Measurements from ENCODE around the gene LY9. TPM values are rescaled to one million over a fixed set of nuclear protein-coding genes. Genes with fewer than 3 reads are reported as not detected.

The LY9 gene
- total RNA-seq, 1 donor from 2014 or later, result 0.34 TPM

- peaks cover 2% of the 10 kb centered on the region for H3K27me3 Mint-ChIP-seq (ENCODE audit: low read depth)
- intact Hi-C loops (cut with micrococcal nuclease), result loop anchor here (5.0 kb wide), 2 partner anchors 79 to 326 kb away; no protein-coding TSS in a partner anchor
- H3K36me3 Mint-ChIP-seq (ENCODE audit: low read depth), result peaks cover 22% of the 10 kb centered on the region
- DNase-seq (ENCODE audit: low spot score), result no peak
- H3K9me3 Mint-ChIP-seq, result no peaks in the 10 kb centered on the region
- peaks cover 68% of the 10 kb centered on the region for H3K4me1 Mint-ChIP-seq (ENCODE audit: low read depth)
- no peak overlapping the region for H3K27ac Mint-ChIP-seq
- H3K4me3 Mint-ChIP-seq (ENCODE audit: low read depth), result no peak overlapping the region
Measured at GRCh38 chr1:160798439-160798838, 2.5 kb downstream of the LY9 start.

GRCh38 chr1:160799641-160800040 lies 3.7 kb downstream of the LY9 start:
- H3K4me3 Mint-ChIP-seq (ENCODE audit: low read depth), result no peak overlapping the region
- H3K27me3 Mint-ChIP-seq (ENCODE audit: low read depth), result peaks cover 10% of the 10 kb centered on the region
- peaks cover 7% of the 10 kb centered on the region for H3K9me3 Mint-ChIP-seq
- no peak overlapping the region for H3K27ac Mint-ChIP-seq
- peaks cover 31% of the 10 kb centered on the region for H3K36me3 Mint-ChIP-seq (ENCODE audit: low read depth)
- peaks cover 65% of the 10 kb centered on the region for H3K4me1 Mint-ChIP-seq (ENCODE audit: low read depth)
- DNase-seq (ENCODE audit: low spot score), result no peak
- intact Hi-C loops (cut with micrococcal nuclease), result loop anchor here (2.0 to 5.0 kb wide), 3 partner anchors 37 to 327 kb away; no protein-coding TSS in a partner anchor

DNA sequence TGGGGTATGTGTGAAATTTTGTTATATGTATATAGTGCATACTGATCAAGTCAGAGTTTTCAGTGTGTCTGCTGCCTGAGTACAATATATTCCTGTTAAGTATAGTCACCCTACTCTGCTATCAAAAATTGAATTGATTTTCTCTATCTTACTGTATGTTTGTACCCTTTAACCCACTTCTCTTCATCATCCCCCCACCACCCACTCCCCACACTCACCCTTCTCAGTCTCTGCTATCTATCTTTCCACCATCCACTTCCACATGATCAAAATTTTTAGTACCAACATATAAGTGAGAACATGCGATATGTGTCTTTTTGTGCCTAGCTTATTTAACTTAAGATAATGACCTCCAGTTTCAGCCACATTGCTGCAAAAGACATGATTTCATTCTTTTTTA lies 4.2 kb downstream of the LY9 start:
- intact Hi-C loops (cut with micrococcal nuclease), result loop anchor here (2.0 kb wide), 1 partner anchor 37 kb away; no protein-coding TSS in a partner anchor
- DNase-seq (ENCODE audit: low spot score), result no peak
- Mint-ChIP-seq H3K4me1 (ENCODE audit: low read depth) (peaks cover 63% of the 10 kb centered on the region), H3K9me3 (peaks cover 12% of the 10 kb centered on the region), H3K27ac (no peak overlapping the region), H3K27me3 (ENCODE audit: low read depth) (peaks cover 12% of the 10 kb centered on the region), H3K36me3 (ENCODE audit: low read depth) (peaks cover 36% of the 10 kb centered on the region), H3K4me3 (ENCODE audit: low read depth) (peak overlapping the region; percentile 15)

DNA sequence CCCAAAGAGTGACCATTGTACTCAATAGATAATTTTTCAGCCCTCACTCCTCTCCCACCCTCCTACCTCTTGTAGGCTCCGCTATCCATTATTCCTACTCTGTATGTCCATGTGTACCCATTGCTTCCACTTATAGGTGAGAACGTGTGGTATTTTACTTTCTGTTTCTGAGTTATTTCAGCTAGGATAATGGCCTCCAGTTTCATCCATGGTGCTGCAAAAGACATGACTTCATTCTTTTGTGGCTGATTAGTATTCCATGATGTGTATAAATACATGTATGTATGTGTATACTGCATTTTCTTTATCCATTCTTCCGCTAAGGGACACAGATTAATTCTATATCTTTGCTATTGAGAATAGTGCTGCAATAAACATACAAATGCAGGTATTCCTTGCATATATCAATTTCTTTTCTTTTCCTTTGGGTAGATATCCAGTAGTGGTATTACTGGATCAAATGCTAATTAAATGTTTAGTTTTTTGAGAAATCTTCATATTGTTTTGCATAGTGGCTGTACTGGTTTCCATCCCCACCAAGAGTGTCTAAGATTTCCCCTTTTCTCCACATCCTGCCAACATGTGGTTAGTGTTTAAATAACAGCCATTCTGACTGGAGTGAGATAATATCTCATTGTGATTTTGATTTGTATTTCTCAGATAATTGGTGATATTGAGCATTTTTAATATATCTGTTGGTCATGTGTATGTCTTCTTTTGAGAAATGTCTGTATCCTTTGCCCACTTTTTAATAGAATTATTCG lies 4.9 kb downstream of the LY9 start:
- peak overlapping the region; percentile 62 for H3K4me3 Mint-ChIP-seq (ENCODE audit: low read depth)
- peaks cover 19% of the 10 kb centered on the region for H3K9me3 Mint-ChIP-seq
- no peak for DNase-seq (ENCODE audit: low spot score)
- H3K36me3 Mint-ChIP-seq (ENCODE audit: low read depth), result peaks cover 42% of the 10 kb centered on the region
- H3K4me1 Mint-ChIP-seq (ENCODE audit: low read depth), result peaks cover 57% of the 10 kb centered on the region
- H3K27ac Mint-ChIP-seq, result peak overlapping the region; percentile 35
- intact Hi-C loops (cut with micrococcal nuclease), result loop anchor here (2.0 kb wide), 1 partner anchor 36 kb away; no protein-coding TSS in a partner anchor
- peaks cover 12% of the 10 kb centered on the region for H3K27me3 Mint-ChIP-seq (ENCODE audit: low read depth)

- intact Hi-C loops (cut with micrococcal nuclease), result loop anchor here (2.0 kb wide), 1 partner anchor 35 kb away; no protein-coding TSS in a partner anchor
Measured at GRCh38 chr1:160801836-160802580, 6.0 kb downstream of the LY9 start.

DNA sequence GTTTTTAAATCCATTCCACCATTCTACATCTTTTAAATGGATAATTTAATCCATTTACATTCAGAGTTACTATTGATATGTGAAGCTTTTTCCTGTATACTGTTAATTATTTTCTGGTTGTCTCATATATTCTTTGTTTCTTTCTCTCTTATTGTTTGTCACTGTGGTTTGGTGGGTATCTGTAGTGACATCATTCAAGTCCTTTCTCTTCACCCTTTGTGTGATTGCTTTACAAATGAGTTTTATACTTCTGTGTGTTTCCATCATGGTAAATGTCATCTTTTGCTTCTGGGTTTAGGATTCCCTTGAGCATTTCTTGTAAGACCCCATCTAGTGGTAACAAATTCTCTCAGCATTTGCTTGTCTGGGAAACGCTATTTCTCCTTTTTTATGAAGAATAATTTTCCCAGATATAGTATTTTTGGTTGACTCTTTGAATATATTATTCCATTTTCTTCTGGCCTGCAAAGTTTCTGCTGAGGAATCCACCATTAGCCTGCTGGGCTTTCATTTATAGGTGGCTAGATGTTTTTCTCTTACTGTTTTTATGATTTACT lies 10.2 kb downstream of the LY9 start:
- H3K4me3 Mint-ChIP-seq (ENCODE audit: low read depth), result no peak overlapping the region
- no peak overlapping the region for H3K27ac Mint-ChIP-seq
- H3K36me3 Mint-ChIP-seq (ENCODE audit: low read depth), result peaks cover 61% of the 10 kb centered on the region
- peaks cover 12% of the 10 kb centered on the region for H3K27me3 Mint-ChIP-seq (ENCODE audit: low read depth)
- DNase-seq (ENCODE audit: low spot score), result no peak
- H3K4me1 Mint-ChIP-seq (ENCODE audit: low read depth), result peaks cover 10% of the 10 kb centered on the region
- peaks cover 37% of the 10 kb centered on the region for H3K9me3 Mint-ChIP-seq
- intact Hi-C loops (cut with micrococcal nuclease), result no loop called here

More at GRCh38 chr1:160801836-160802580, 6.0 kb downstream of the LY9 start:
- no peak overlapping the region for H3K27ac Mint-ChIP-seq
- no peak overlapping the region for H3K4me3 Mint-ChIP-seq (ENCODE audit: low read depth)
- peaks cover 12% of the 10 kb centered on the region for H3K27me3 Mint-ChIP-seq (ENCODE audit: low read depth)
- peaks cover 48% of the 10 kb centered on the region for H3K4me1 Mint-ChIP-seq (ENCODE audit: low read depth)
- no peak for DNase-seq (ENCODE audit: low spot score)
- H3K36me3 Mint-ChIP-seq (ENCODE audit: low read depth), result peaks cover 53% of the 10 kb centered on the region
- H3K9me3 Mint-ChIP-seq, result peaks cover 31% of the 10 kb centered on the region

DNA sequence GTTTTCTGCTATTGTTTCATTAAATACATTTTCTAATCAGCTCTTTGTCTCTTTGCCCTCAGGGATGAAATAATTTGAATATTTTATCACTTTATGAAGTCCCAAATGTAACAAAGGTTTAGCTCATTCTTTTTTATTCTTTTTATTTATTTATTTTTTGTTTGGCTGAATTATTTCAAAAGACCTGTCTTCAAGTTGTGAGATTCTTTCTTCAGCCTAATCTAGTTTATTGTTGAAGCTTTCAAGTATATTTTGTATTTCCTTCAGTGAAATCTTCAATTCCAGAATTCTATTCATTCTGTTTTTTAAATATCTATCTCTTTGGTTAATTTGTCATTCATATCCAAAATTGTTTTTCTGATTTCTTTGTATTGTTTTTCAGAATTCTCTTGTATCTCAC lies 10.8 kb downstream of the LY9 start:
- Mint-ChIP-seq H3K4me1 (ENCODE audit: low read depth) (peaks cover 6% of the 10 kb centered on the region), H3K27me3 (ENCODE audit: low read depth) (peaks cover 12% of the 10 kb centered on the region), H3K27ac (no peak overlapping the region), H3K36me3 (ENCODE audit: low read depth) (peaks cover 62% of the 10 kb centered on the region), H3K9me3 (peaks cover 37% of the 10 kb centered on the region), H3K4me3 (ENCODE audit: low read depth) (no peak overlapping the region)
- DNase-seq (ENCODE audit: low spot score), result no peak
- intact Hi-C loops (cut with micrococcal nuclease), result no loop called here

DNA sequence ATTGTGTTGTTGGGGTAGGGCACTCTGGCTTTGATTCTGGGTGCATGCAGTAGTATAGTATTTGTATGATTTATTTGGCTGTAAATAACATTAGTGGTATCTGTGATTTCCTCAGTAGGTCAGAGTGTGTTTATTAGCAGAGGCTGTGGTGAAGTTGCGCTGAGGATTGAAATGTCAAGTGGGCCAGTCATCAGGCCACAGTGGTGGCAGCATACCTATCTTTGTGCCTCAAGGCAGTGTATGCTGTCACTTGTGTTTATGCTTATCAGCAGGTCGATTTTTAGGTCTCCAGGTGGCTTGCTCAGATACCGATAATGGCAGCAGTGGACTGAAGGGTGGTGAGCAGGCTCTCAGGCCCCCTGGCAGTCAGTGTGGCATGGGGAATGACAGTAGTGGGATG lies 11.3 kb downstream of the LY9 start:
- intact Hi-C loops (cut with micrococcal nuclease), result no loop called here
- Mint-ChIP-seq H3K27ac (no peak overlapping the region), H3K9me3 (peaks cover 37% of the 10 kb centered on the region), H3K4me3 (ENCODE audit: low read depth) (no peak overlapping the region), H3K4me1 (ENCODE audit: low read depth) (peaks cover 6% of the 10 kb centered on the region), H3K27me3 (ENCODE audit: low read depth) (peaks cover 12% of the 10 kb centered on the region), H3K36me3 (ENCODE audit: low read depth) (peaks cover 64% of the 10 kb centered on the region)
- DNase-seq (ENCODE audit: low spot score), result no peak

DNA sequence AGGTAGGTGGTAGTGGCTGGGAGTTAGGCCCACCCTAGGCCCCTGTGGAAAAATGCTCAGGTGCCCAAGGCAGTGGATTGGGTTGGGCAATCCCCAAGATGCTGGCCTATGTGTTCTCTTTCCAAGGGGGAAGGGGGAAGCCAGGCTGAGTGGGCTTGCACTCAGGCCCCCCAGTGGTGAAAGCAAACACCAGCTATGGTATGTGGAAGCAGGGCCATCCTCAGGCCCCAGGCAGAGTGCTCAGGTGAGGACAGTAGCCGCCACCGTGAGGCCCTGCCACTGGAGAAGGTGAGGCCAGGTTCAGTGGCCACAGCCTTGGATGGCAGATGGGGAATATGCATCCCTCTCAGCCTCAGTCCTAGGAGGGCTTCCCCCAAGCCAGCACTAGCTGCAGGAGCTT lies 11.8 kb downstream of the LY9 start:
- Mint-ChIP-seq H3K9me3 (peaks cover 37% of the 10 kb centered on the region), H3K4me1 (ENCODE audit: low read depth) (peaks cover 6% of the 10 kb centered on the region), H3K27ac (no peak overlapping the region), H3K36me3 (ENCODE audit: low read depth) (peaks cover 61% of the 10 kb centered on the region), H3K27me3 (ENCODE audit: low read depth) (peaks cover 12% of the 10 kb centered on the region), H3K4me3 (ENCODE audit: low read depth) (no peak overlapping the region)
- DNase-seq (ENCODE audit: low spot score), result no peak
- intact Hi-C loops (cut with micrococcal nuclease), result no loop called here

DNA sequence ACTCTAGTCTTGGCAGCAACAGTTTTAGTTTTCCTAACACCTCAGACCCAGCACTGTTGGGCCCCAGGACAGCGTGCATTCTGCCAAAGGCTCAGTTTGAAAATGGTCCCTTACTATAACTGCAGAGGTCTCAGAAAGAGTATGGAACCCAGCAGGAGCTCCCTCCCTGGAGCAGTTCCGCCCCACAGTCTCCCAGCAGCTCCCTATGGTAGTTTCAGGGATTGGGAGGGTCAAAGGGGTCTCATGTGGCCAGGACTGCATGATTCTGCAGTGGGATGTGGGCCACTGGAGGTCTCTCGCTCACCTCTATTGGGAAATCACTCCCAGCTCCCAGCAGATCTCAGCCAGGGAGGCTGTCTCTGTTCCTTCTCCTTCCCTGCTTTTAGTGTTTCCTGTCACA lies 12.3 kb downstream of the LY9 start:
- Mint-ChIP-seq H3K4me3 (ENCODE audit: low read depth) (no peak overlapping the region), H3K27me3 (ENCODE audit: low read depth) (peaks cover 12% of the 10 kb centered on the region), H3K27ac (no peak overlapping the region), H3K36me3 (ENCODE audit: low read depth) (peaks cover 61% of the 10 kb centered on the region), H3K4me1 (ENCODE audit: low read depth) (peaks cover 10% of the 10 kb centered on the region), H3K9me3 (peaks cover 37% of the 10 kb centered on the region)
- DNase-seq (ENCODE audit: low spot score), result no peak
- intact Hi-C loops (cut with micrococcal nuclease), result no loop called here

- intact Hi-C loops (cut with micrococcal nuclease), result no loop called here
- no peak overlapping the region for H3K4me3 Mint-ChIP-seq (ENCODE audit: low read depth)
- no peak for DNase-seq (ENCODE audit: low spot score)
- H3K36me3 Mint-ChIP-seq (ENCODE audit: low read depth), result peaks cover 47% of the 10 kb centered on the region
- peaks cover 8% of the 10 kb centered on the region for H3K4me1 Mint-ChIP-seq (ENCODE audit: low read depth)
- H3K27ac Mint-ChIP-seq, result no peak overlapping the region
- peaks cover 21% of the 10 kb centered on the region for H3K9me3 Mint-ChIP-seq
- no peaks in the 10 kb centered on the region for H3K27me3 Mint-ChIP-seq (ENCODE audit: low read depth)
Measured at GRCh38 chr1:160810486-160810885, 14.5 kb downstream of the LY9 start.

DNA sequence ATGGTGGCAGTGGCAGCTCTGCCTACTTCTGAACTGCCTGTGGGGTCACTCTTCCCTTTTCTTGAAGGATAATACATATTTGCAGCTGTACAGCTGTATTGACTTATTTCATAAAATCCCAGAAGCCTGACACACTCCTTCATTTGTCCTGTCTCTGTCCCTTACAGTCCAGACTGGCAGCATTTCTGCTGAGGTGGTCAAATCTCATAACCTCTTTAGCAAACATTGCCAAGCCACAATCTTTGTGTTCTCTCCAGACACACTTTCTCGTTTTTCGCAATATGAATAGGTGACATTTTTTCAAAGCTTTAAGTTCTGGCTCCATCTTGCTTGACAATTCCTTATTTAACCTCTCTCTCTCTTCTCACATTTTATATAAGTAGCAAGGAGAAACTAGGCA lies 15.2 kb downstream of the LY9 start:
- Mint-ChIP-seq H3K4me3 (ENCODE audit: low read depth) (no peak overlapping the region), H3K36me3 (ENCODE audit: low read depth) (peaks cover 40% of the 10 kb centered on the region), H3K27ac (no peak overlapping the region), H3K4me1 (ENCODE audit: low read depth) (peaks cover 8% of the 10 kb centered on the region), H3K27me3 (ENCODE audit: low read depth) (no peaks in the 10 kb centered on the region), H3K9me3 (peaks cover 14% of the 10 kb centered on the region)
- intact Hi-C loops (cut with micrococcal nuclease), result no loop called here
- DNase-seq (ENCODE audit: low spot score), result no peak

GRCh38 chr1:160813215-160813614 lies 17.2 kb downstream of the LY9 start:
- Mint-ChIP-seq H3K4me1 (ENCODE audit: low read depth) (peaks cover 4% of the 10 kb centered on the region), H3K4me3 (ENCODE audit: low read depth) (no peak overlapping the region), H3K27ac (no peak overlapping the region), H3K27me3 (ENCODE audit: low read depth) (no peaks in the 10 kb centered on the region), H3K9me3 (no peaks in the 10 kb centered on the region), H3K36me3 (ENCODE audit: low read depth) (peaks cover 26% of the 10 kb centered on the region)
- DNase-seq (ENCODE audit: low spot score), result no peak
- intact Hi-C loops (cut with micrococcal nuclease), result no loop called here

Measured in activated T-helper 2 cell treated with anti-CD3 and anti-CD28 coated beads, Interferon-gamma antibody, Interleukin-2, Interleukin-4, amounts not matched to agents 10 μg/mL and 5 μg/mL and 100 μg/mL, durations not matched to agents 14 hours and 24 hours and 36 hours (primary cell).